ELR (cell line): ENCODE measurements around the gene PCED1A.
"Not testable (repeated sequence)": the region's sequence is repeated elsewhere in the genome, so short reads cannot be mapped to it uniquely, and the experiment has no call there.

Source experiments
- DNase-seq: peaks from one replicate; pipeline ENCODE4 v3.0.0-alpha.2; 2015; ENCODE audit warnings: low read depth

PCED1A gene

GRCh38 chr20:2826655-2827054 lies 13.8 kb downstream of the PCED1A start:
- no peak for DNase-seq

GRCh38 chr20:2825761-2826160 lies 14.7 kb downstream of the PCED1A start:
- DNase-seq: no peak

- no peak for DNase-seq
Measured at GRCh38 chr20:2822073-2822472, 18.4 kb downstream of the PCED1A start.

- no peak for DNase-seq
Measured at GRCh38 chr20:2820896-2821869, 19.3 kb downstream of the PCED1A start.

GRCh38 chr20:2820084-2820895 lies 20.2 kb downstream of the PCED1A start:
- DNase-seq: no peak

- DNase-seq: no peak
Measured at GRCh38 chr20:2817891-2818595, 22.4 kb downstream of the PCED1A start.

GRCh38 chr20:2817341-2817726 lies 23.1 kb downstream of the PCED1A start:
- DNase-seq: no peak

GRCh38 chr20:2816583-2817340 lies 23.7 kb downstream of the PCED1A start:
- no peak for DNase-seq

GRCh38 chr20:2816030-2816582 lies 24.3 kb downstream of the PCED1A start, which contains the start of gene TMEM239:
Gene TMEM239 (plus strand): TSS chr20:2816364. CDS start chr20:2816555, 191 bp downstream.
- no peak for DNase-seq

GRCh38 chr20:2815242-2815900 lies 25.1 kb downstream of the PCED1A start:
- DNase-seq: no peak

GRCh38 chr20:2814587-2815051 lies 25.8 kb downstream of the PCED1A start, which contains the start of gene C20orf141:
Gene C20orf141 (plus strand): TSS chr20:2814987. CDS start chr20:2815185, 198 bp downstream.
- peak; percentile 99 for DNase-seq

GRCh38 chr20:2814076-2814475 lies 26.4 kb downstream of the PCED1A start:
- DNase-seq: peak; percentile 63

- DNase-seq: no peak
Measured at GRCh38 chr20:2812189-2812588, 28.3 kb downstream of the PCED1A start.

- DNase-seq: no peak
Measured at GRCh38 chr20:2809690-2810089, 30.8 kb downstream of the PCED1A start.

GRCh38 chr20:2807929-2808328 lies 32.5 kb downstream of the PCED1A start:
- DNase-seq: not testable (repeated sequence)

GRCh38 chr20:2807019-2807418 lies 33.4 kb downstream of the PCED1A start:
- no peak for DNase-seq

GRCh38 chr20:2806351-2806701 lies 34.1 kb downstream of the PCED1A start:
- no peak for DNase-seq

- DNase-seq: no peak
Measured at GRCh38 chr20:2805689-2806350, 34.6 kb downstream of the PCED1A start.

- DNase-seq: peak; percentile 32
Measured at GRCh38 chr20:2804852-2805688, 35.4 kb downstream of the PCED1A start.
